GM19025 (cell line): ENCODE results near the gene PPIB.
"Not testable (repeated sequence)": the region's sequence is repeated elsewhere in the genome, so short reads cannot be mapped to it uniquely, and the experiment has no call there.

Source experiments
- ATAC-seq: cut with Tn5 transposase; IDR thresholded peaks from one replicate; pipeline ENCODE4 v1.9.1; 2021; ENCODE audit warnings: mild to moderate bottlenecking, low read depth, moderate library complexity; ENCODE audit not compliant: unreplicated experiment

PPIB gene

GRCh38 chr15:64143276-64143675 is 19.5 kb downstream of the PPIB start:
- ATAC-seq, result no peak

GRCh38 chr15:64141798-64142512 is 20.9 kb downstream of the PPIB start:
- ATAC-seq, result no peak

GRCh38 chr15:64138331-64138941 is 24.4 kb downstream of the PPIB start:
- ATAC-seq, result no peak

GRCh38 chr15:64137226-64137833 is 25.5 kb downstream of the PPIB start:
- no peak for ATAC-seq

GRCh38 chr15:64136347-64136746 is 26.5 kb downstream of the PPIB start:
- ATAC-seq, result no peak

GRCh38 chr15:64134345-64134829 is 28.4 kb downstream of the PPIB start:
- no peak for ATAC-seq

- no peak for ATAC-seq
Measured at GRCh38 chr15:64133623-64134344, 29.0 kb downstream of the PPIB start.

- no peak for ATAC-seq
Measured at GRCh38 chr15:64132217-64132616, 30.6 kb downstream of the PPIB start.

GRCh38 chr15:64131547-64131946 is 31.3 kb downstream of the PPIB start:
- no peak for ATAC-seq

GRCh38 chr15:64130159-64130558 is 32.7 kb downstream of the PPIB start:
- no peak for ATAC-seq

- no peak for ATAC-seq
Measured at GRCh38 chr15:64127521-64128270, 35.1 kb downstream of the PPIB start.

- no peak for ATAC-seq
Measured at GRCh38 chr15:64125978-64126377, 36.8 kb downstream of the PPIB start.

GRCh38 chr15:64122936-64123351 is 39.9 kb downstream of the PPIB start:
- ATAC-seq, result no peak

GRCh38 chr15:64122444-64122843 is 40.4 kb downstream of the PPIB start:
- no peak for ATAC-seq

GRCh38 chr15:64121614-64122013 is 41.2 kb downstream of the PPIB start:
- no peak for ATAC-seq

- not testable (repeated sequence) for ATAC-seq
Measured at GRCh38 chr15:64120322-64120721, 42.5 kb downstream of the PPIB start.

GRCh38 chr15:64117759-64118487 is 44.9 kb downstream of the PPIB start:
- no peak for ATAC-seq

GRCh38 chr15:64112904-64113303 is 49.9 kb downstream of the PPIB start:
- no peak for ATAC-seq

GRCh38 chr15:64112073-64112772 is 50.6 kb downstream of the PPIB start:
- ATAC-seq, result no peak
